ENCODE results near the gene CDH4.
"Not testable (repeated sequence)": the region's sequence is repeated elsewhere in the genome, so short reads cannot be mapped to it uniquely, and the experiment has no call there.

Gene CDH4

DNA sequence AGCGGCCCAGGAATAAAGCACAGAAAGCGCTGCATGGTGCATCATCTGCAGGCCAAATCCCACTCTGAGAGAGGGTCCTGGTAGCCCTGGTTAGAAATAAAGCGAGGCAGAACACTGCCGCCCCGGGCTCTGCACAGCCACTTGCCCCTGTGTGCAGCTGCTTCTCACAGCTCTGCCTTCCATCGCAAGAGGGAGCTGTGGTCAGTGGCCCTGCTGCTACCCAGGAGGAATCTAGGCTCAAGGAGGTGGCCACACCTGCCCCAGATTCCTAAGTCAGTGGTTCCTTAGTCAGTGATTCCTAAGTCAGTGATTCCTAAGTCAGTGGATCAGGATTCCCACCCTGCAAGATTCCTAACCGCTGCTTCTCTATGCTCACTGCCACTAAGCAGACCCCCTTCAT is 8.8 kb downstream of the CDH4 start:
- Mint-ChIP-seq H3K27me3 (peaks cover 1 to 5% of the 10 kb centered on the region in 2 donors), H3K36me3 (no peaks in the 10 kb centered on the region), H3K9me3 (peaks cover 5 to 13% of the 10 kb centered on the region in 2 donors), H3K4me3 (no peak overlapping the region), H3K27ac (no peak overlapping the region), H3K4me1 (no peaks in the 10 kb centered on the region)
- DNase-seq: no peak
- no peak for ATAC-seq (replicated peaks)

- H3K36me3 Mint-ChIP-seq: no peaks in the 10 kb centered on the region
These were observed 10.0 kb downstream of the CDH4 start for GRCh38 chr20:61262036-61262435.

DNA sequence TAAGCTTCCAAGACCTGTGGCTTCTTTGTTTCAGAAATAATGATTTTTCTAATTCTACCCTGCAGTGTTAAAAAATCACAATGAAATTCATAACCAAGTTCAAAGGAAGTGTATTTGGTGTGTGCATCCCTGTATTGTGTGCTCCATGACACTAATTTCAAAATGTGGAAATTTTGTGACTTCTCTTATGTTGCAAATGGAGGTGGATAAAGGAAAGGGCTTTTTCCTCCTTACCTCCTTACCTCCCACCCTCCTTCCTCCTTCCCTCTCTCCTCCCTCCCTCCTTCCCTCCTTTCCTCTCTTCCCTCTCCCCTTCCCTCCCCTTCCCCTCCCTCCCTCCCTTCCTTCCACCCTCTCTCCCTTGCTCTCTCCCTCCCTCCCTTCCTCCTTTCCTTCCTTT is 10.5 kb downstream of the CDH4 start:
- no peak for ATAC-seq (replicated peaks)
- Mint-ChIP-seq H3K4me3 (no peak overlapping the region), H3K27ac (no peak overlapping the region), H3K27me3 (no peaks in the 10 kb centered on the region), H3K9me3 (peaks cover 0 to 11% of the 10 kb centered on the region in 2 donors), H3K36me3 (no peaks in the 10 kb centered on the region), H3K4me1 (no peaks in the 10 kb centered on the region)
- DNase-seq: no peak

More at GRCh38 chr20:61262036-61262435, 10.0 kb downstream of the CDH4 start:
- no peaks in the 10 kb centered on the region for H3K27me3 Mint-ChIP-seq
- no peak overlapping the region for H3K27ac Mint-ChIP-seq
- no peak for ATAC-seq (replicated peaks)
- no peak for DNase-seq
- H3K4me1 Mint-ChIP-seq: no peaks in the 10 kb centered on the region
- H3K9me3 Mint-ChIP-seq: peaks cover 1 to 12% of the 10 kb centered on the region in 2 donors
- no peak overlapping the region for H3K4me3 Mint-ChIP-seq

GRCh38 chr20:61263084-61263695 is 11.1 kb downstream of the CDH4 start:
- Mint-ChIP-seq H3K36me3 (no peaks in the 10 kb centered on the region), H3K27me3 (no peaks in the 10 kb centered on the region), H3K4me3 (no peak overlapping the region), H3K9me3 (peaks cover 0 to 8% of the 10 kb centered on the region in 2 donors), H3K4me1 (no peaks in the 10 kb centered on the region), H3K27ac (no peak overlapping the region)
- ATAC-seq (replicated peaks) (no peak), DNase-seq (no peak)

DNA sequence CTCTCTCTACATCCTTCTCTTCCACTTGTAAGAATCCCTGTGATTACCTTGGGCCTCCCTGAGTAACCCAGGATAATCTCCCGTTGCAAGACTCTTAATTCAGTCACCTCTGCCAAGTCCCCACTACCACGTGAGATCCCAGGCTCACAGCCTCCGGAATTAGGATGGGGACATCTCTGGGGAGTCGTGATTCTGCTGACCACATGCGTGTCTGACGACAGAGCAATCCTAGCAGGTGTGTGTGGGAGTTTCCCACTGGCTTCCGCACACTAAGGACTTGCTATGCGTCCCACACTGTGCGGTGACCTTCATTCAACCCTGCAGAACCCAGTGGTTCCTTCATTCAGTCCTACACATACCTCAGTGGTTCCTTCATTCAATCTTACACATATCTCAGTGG is 11.9 kb downstream of the CDH4 start:
- Mint-ChIP-seq H3K36me3 (no peaks in the 10 kb centered on the region), H3K4me3 (no peak overlapping the region), H3K4me1 (no peaks in the 10 kb centered on the region), H3K27ac (no peak overlapping the region), H3K27me3 (no peaks in the 10 kb centered on the region), H3K9me3 (peaks cover 0 to 2% of the 10 kb centered on the region in 2 donors)
- DNase-seq: no peak
- ATAC-seq (replicated peaks): no peak

GRCh38 chr20:61267241-61267640 is 15.2 kb downstream of the CDH4 start:
- ATAC-seq (replicated peaks) (no peak), DNase-seq (no peak)
- Mint-ChIP-seq H3K36me3 (no peaks in the 10 kb centered on the region), H3K27me3 (no peaks in the 10 kb centered on the region), H3K9me3 (no peaks in the 10 kb centered on the region), H3K4me1 (no peaks in the 10 kb centered on the region), H3K4me3 (no peak overlapping the region), H3K27ac (no peak overlapping the region)

GRCh38 chr20:61268024-61268423 is 16.0 kb downstream of the CDH4 start:
- ATAC-seq (replicated peaks) (no peak), DNase-seq (no peak)
- no peak overlapping the region for H3K27ac Mint-ChIP-seq
- no peak overlapping the region for H3K4me3 Mint-ChIP-seq
- H3K27me3 Mint-ChIP-seq: no peaks in the 10 kb centered on the region
- H3K36me3 Mint-ChIP-seq: no peaks in the 10 kb centered on the region
- no peaks in the 10 kb centered on the region for H3K4me1 Mint-ChIP-seq
- peaks cover 1 to 4% of the 10 kb centered on the region in 2 donors for H3K9me3 Mint-ChIP-seq

DNA sequence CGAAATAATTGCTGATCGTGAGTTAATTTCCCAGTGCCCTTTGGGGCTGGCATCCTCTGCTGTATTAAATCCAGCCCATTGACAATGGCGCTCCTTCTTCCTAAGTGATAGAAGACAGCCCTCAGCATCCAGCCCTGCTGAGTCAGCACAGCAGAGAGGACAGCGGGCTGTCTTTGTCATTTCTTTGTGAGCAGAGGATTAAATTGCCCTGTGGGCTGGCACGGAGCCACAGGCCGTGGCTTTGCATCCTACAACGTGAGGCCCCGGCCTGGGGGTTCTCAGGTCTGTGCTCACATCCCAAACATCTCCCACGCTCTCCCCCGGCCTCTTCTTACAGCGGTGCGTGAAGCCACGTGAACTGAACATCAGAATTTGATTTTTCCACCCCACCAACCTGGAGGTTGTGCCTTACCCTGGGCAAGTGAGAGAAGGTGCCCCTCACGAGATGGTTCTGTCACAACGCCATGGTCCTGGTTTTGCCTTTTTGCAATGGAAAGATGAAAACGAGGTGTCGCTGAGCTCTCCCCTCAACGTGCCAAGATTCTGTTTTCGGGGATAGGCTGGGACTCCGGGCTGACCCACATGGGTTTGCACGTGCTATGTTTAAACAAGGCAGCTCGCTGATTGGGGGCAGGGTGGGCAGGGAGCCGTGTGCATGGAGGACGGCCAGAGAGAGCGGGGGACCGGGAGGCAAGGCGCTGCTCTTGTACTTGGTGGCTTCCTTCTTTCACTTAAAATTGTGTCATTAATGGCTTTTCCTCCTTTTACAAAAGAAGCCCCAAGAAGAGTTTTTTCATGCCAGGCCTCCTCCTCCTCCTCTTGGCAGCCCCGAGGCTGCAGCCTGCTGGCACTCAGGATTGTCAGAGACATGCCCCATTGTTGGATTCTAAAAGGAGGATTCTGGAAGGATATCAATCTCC is 19.5 kb downstream of the CDH4 start:
- H3K36me3 Mint-ChIP-seq: peaks cover 0 to 3% of the 10 kb centered on the region in 2 donors
- H3K27me3 Mint-ChIP-seq: no peaks in the 10 kb centered on the region
- no peaks in the 10 kb centered on the region for H3K4me1 Mint-ChIP-seq
- DNase-seq (no peak), ATAC-seq (replicated peaks) (no peak)
- H3K4me3 Mint-ChIP-seq: no peak overlapping the region
- H3K27ac Mint-ChIP-seq: no peak overlapping the region
- H3K9me3 Mint-ChIP-seq: peaks cover 13 to 29% of the 10 kb centered on the region in 2 donors

GRCh38 chr20:61273024-61273423 is 21.0 kb downstream of the CDH4 start:
- H3K27me3 Mint-ChIP-seq; H3K4me3 Mint-ChIP-seq; ATAC-seq (replicated peaks); H3K27ac Mint-ChIP-seq; H3K4me1 Mint-ChIP-seq; H3K36me3 Mint-ChIP-seq; DNase-seq: not testable (repeated sequence)
- H3K9me3 Mint-ChIP-seq: peaks cover 13 to 29% of the 10 kb centered on the region in 2 donors

- H3K27me3 Mint-ChIP-seq; H3K4me3 Mint-ChIP-seq; DNase-seq; ATAC-seq (replicated peaks); H3K36me3 Mint-ChIP-seq; H3K4me1 Mint-ChIP-seq; H3K27ac Mint-ChIP-seq: not testable (repeated sequence)
- peaks cover 13 to 29% of the 10 kb centered on the region in 2 donors for H3K9me3 Mint-ChIP-seq
These were observed 21.6 kb downstream of the CDH4 start for GRCh38 chr20:61273666-61274065.

GRCh38 chr20:61274326-61274725 is 22.3 kb downstream of the CDH4 start:
- ATAC-seq (replicated peaks): no peak
- H3K36me3 Mint-ChIP-seq: peaks cover 0 to 3% of the 10 kb centered on the region in 2 donors
- H3K27me3 Mint-ChIP-seq: no peaks in the 10 kb centered on the region
- H3K4me1 Mint-ChIP-seq: no peaks in the 10 kb centered on the region
- no peak overlapping the region for H3K27ac Mint-ChIP-seq
- no peak for DNase-seq
- H3K9me3 Mint-ChIP-seq: peaks cover 13 to 29% of the 10 kb centered on the region in 2 donors
- no peak overlapping the region for H3K4me3 Mint-ChIP-seq

DNA sequence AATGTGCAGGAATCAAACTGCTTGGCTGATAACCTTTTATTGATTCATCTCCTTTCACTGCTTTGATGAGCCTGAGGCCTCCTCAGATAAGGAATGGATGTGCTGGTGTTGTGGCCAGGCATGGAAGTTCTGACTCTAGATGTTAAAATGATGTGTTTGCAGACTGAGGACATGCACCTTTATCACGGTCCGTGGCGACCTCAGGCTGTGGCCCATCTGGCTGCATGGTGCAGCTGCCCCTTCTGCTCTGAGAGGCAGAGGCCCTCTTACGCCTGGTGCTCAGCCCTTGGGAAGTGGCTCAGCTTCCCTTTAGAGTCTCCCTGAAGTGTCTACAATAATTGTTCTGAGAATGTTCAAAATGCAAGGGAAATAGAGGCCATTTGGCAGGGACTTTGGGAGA is 26.2 kb downstream of the CDH4 start:
- peaks cover 4 to 8% of the 10 kb centered on the region in 2 donors for H3K36me3 Mint-ChIP-seq
- ATAC-seq (replicated peaks) (no peak), DNase-seq (no peak)
- no peaks in the 10 kb centered on the region for H3K27me3 Mint-ChIP-seq
- H3K27ac Mint-ChIP-seq: no peak overlapping the region
- H3K4me3 Mint-ChIP-seq: no peak overlapping the region
- H3K4me1 Mint-ChIP-seq: peaks cover 0 to 2% of the 10 kb centered on the region in 2 donors
- H3K9me3 Mint-ChIP-seq: peaks cover 15 to 29% of the 10 kb centered on the region in 2 donors

DNA sequence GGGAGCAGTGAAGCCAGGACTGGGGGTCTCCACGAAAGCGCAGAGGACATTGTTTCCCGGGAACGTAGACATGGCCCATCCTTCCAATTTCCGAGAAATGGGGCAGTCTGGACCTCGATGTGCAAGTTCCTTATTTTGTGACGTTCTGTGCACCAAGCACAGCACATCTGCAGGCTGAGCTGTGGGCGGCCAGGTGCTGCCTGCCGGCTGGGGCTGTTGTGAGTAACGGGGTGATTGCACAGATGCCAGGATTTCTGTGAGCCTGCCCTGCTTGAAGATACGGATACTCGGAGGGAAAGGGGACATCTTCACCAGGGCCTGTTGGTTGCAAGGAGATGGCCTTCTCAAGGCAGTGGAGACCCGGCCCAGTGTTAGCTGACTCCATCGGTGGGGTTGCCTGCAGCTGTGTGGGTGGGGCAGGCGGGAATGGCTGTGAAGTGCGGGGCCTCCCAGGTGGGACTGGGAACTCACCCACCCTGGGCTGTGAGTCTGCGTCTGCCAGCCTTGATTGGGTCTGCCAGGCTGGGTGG is 27.6 kb downstream of the CDH4 start:
- Mint-ChIP-seq H3K27ac (no peak overlapping the region), H3K4me1 (peaks cover 0 to 2% of the 10 kb centered on the region in 2 donors), H3K4me3 (no peak overlapping the region), H3K36me3 (peaks cover 4% of the 10 kb centered on the region in 2 donors), H3K27me3 (no peaks in the 10 kb centered on the region), H3K9me3 (peaks cover 8 to 15% of the 10 kb centered on the region in 2 donors)
- no peak for ATAC-seq (replicated peaks)
- DNase-seq: no peak

GRCh38 chr20:61280217-61280980 is 28.3 kb downstream of the CDH4 start:
- H3K4me3 Mint-ChIP-seq: no peak overlapping the region
- peaks cover 0 to 2% of the 10 kb centered on the region in 2 donors for H3K4me1 Mint-ChIP-seq
- ATAC-seq (replicated peaks) (no peak), DNase-seq (no peak)
- H3K9me3 Mint-ChIP-seq: peaks cover 4 to 9% of the 10 kb centered on the region in 2 donors
- H3K27ac Mint-ChIP-seq: no peak overlapping the region
- H3K27me3 Mint-ChIP-seq: no peaks in the 10 kb centered on the region
- peaks cover 4% of the 10 kb centered on the region in 2 donors for H3K36me3 Mint-ChIP-seq
